HG02885 (cell line): ENCODE results near the gene PHYHIPL.

Source experiments
- ATAC-seq: cut with Tn5 transposase; IDR thresholded peaks from one replicate; pipeline ENCODE4 v1.9.1; 2021; ENCODE audit warnings: mild to moderate bottlenecking; ENCODE audit not compliant: unreplicated experiment, poor library complexity

PHYHIPL gene

GRCh38 chr10:59285848-59286247, 109.4 kb downstream of the PHYHIPL start:
- ATAC-seq: no peak

GRCh38 chr10:59287587-59288255, 111.3 kb downstream of the PHYHIPL start:
- ATAC-seq: no peak

DNA sequence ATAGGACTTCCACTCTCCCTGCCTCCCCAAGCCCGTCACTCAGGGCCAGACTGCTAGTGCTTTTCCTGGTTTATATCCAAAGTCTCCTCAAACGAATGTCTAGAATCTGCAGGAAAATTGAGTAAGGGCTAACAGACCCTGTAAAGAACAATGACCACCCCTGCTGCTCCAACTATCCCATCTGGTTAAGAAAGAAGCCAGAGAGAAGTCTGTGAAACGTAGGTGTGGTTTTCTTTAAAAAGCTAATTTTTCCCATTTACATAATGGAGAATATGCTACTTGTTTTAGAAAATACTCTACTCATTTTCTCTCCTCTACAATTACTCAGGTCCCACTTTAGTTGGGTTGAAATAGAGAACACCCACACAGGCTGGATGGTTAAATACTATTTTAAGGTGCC, 113.4 kb downstream of the PHYHIPL start:
- ATAC-seq: no peak

DNA sequence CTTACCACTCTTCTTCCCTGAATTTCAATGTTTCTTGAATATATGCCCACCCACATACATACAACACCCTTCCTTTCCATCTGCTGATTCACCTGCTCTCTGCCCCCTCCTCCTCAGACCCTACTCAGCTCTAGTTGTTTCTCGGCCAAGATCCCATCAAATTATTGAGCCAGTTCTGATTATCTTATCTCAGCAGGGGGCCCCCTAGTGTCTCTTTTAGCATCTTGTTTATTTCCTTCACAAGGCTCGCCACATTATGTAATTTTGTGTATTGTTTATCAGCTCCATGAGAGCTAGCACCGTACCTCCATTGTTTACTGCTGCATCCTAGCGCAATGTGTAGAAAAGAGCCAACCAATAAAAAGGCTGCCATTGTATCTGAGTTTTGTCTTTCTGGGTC, 114.0 kb downstream of the PHYHIPL start:
- ATAC-seq: no peak
